HEK293 (cell line): ENCODE results near the gene TRAK1.

Source experiments
- CTCF ChIA-PET: fragments of 350-600 bp; formaldehyde crosslinking; extraction: SDS; loops from one replicate; lab custom pipeline; 2021; ENCODE audit warnings: antibody characterized with exemption; lab: Yijun Ruan, JAX
- POLR2A ChIA-PET: fragments of 300-600 bp; formaldehyde crosslinking; extraction: SDS; loops from one replicate; lab custom pipeline; 2020; ENCODE audit warnings: antibody characterized with exemption, inconsistent platforms; lab: Yijun Ruan, JAX
- H3K27ac ChIP-seq: fragments of 200-500 bp; sonication (Bioruptor generic); 2 replicates; pipeline ENCODE4 v1.5.1; 2014; ENCODE audit warnings: low read depth, low read length, control low read depth, inconsistent platforms; ENCODE audit errors: extremely low read depth
- H3K36me3 ChIP-seq, 2 experiments: fragments of 200-500 bp in 1 of 2; sonication (Bioruptor generic) in 1 of 2; 1 replicate in 1 of 2; 2 replicates in 1 of 2; pipeline ENCODE4 v1.5.1; 2014 to 2017; ENCODE audit warnings: inconsistent platforms in 2 of 2, low read length in 2 of 2; ENCODE audit not compliant: control insufficient read depth in 2 of 2, insufficient read depth in 1 of 2
- H3K4me1 ChIP-seq: fragments of 200-500 bp; sonication (Bioruptor generic); 2 replicates; pipeline ENCODE4 v1.5.1; 2014; ENCODE audit warnings: mild to moderate bottlenecking, low read length, inconsistent platforms; ENCODE audit not compliant: control insufficient read depth, insufficient read depth
- H3K4me3 ChIP-seq: 2 replicates; pipeline ENCODE4 v1.5.1; 2011; ENCODE audit warnings: low read depth, mild to moderate bottlenecking, control low read depth, low read length, moderate library complexity
- H3K9me3 ChIP-seq: fragments of 200-500 bp; sonication (Bioruptor generic); 2 replicates; pipeline ENCODE4 v1.5.1; 2014; ENCODE audit warnings: low read depth, low read length, inconsistent platforms; ENCODE audit not compliant: control insufficient read depth, insufficient read depth
- BCL6B ChIP-seq: fragments of 450-650 bp; formaldehyde crosslinking; IDR thresholded peaks from 2 replicates; pipeline ENCODE4 v1.5.1; 2017; ENCODE audit warnings: missing biosample characterization, missing genetic modification characterization
- KLF9 ChIP-seq: fragments of 450-650 bp; formaldehyde crosslinking; IDR thresholded peaks from 2 replicates; pipeline ENCODE4 v1.5.1; 2016; ENCODE audit warnings: missing biosample characterization, missing genetic modification characterization, low read depth
- REST ChIP-seq: fragments of 450-650 bp; formaldehyde crosslinking; IDR thresholded peaks from 2 replicates; pipeline ENCODE4 v1.5.1; 2016; ENCODE audit warnings: missing biosample characterization, missing genetic modification characterization
- SALL2 ChIP-seq: fragments of 450-650 bp; formaldehyde crosslinking; IDR thresholded peaks from 2 replicates; pipeline ENCODE4 v1.5.0; 2017; ENCODE audit warnings: missing biosample characterization, mild to moderate bottlenecking, missing genetic modification characterization, borderline replicate concordance
- WT1 ChIP-seq: fragments of 450-650 bp; formaldehyde crosslinking; IDR thresholded peaks from 2 replicates; pipeline ENCODE4 v1.5.1; 2016; ENCODE audit warnings: missing biosample characterization, missing genetic modification characterization
- ZNF26 ChIP-seq: fragments of 450-650 bp; formaldehyde crosslinking; IDR thresholded peaks from 2 replicates; pipeline ENCODE4 v1.5.1; 2016; ENCODE audit warnings: missing biosample characterization, missing genetic modification characterization
- ZNF350 ChIP-seq: fragments of 450-650 bp; formaldehyde crosslinking; IDR thresholded peaks from 2 replicates; pipeline ENCODE4 v1.5.0; 2017; ENCODE audit warnings: missing biosample characterization, mild to moderate bottlenecking, missing genetic modification characterization
- ZNF449 ChIP-seq: fragments of 450-650 bp; formaldehyde crosslinking; IDR thresholded peaks from 2 replicates; pipeline ENCODE4 v1.5.1; 2017; ENCODE audit warnings: missing biosample characterization, mild to moderate bottlenecking, missing genetic modification characterization, moderate library complexity
- ZNF513 ChIP-seq: fragments of 450-650 bp; IDR thresholded peaks from 2 replicates; pipeline ENCODE4 v1.5.1; 2018; ENCODE audit warnings: missing biosample characterization, missing genetic modification characterization
- ZNF548 ChIP-seq: fragments of 450-650 bp; formaldehyde crosslinking; IDR thresholded peaks from 2 replicates; pipeline ENCODE4 v1.5.1; 2016; ENCODE audit warnings: missing biosample characterization, missing genetic modification characterization
- ZNF610 ChIP-seq: fragments of 450-650 bp; formaldehyde crosslinking; IDR thresholded peaks from 2 replicates; pipeline ENCODE4 v1.5.1; 2016; ENCODE audit warnings: missing biosample characterization, missing genetic modification characterization, borderline replicate concordance
- ZNF747 ChIP-seq: fragments of 450-650 bp; formaldehyde crosslinking; IDR thresholded peaks from 2 replicates; pipeline ENCODE4 v1.5.1; 2016; ENCODE audit warnings: missing biosample characterization, missing genetic modification characterization
- ZXDB ChIP-seq: fragments of 450-650 bp; formaldehyde crosslinking; IDR thresholded peaks from 2 replicates; pipeline ENCODE4 v1.5.1; 2016; ENCODE audit warnings: missing biosample characterization, missing genetic modification characterization

TRAK1 gene

GRCh38 chr3:42183991-42184632 lies 93.0 kb downstream of the TRAK1 start:
- CTCF ChIA-PET: interaction anchor here (0.7 kb wide), 1 partner anchor 1867 kb away, joined by 4 read pairs; no protein-coding TSS in a partner anchor
- H3K27ac ChIP-seq: no peak overlapping the region
- no peak for TF ChIP-seq WT1
- TF ChIP-seq ZNF26 (tag by site-specific recombination): no peak
- no peak for TF ChIP-seq REST (tag by site-specific recombination)
- no peak for TF ChIP-seq ZNF548 (tag by site-specific recombination)
- TF ChIP-seq BCL6B (tag by site-specific recombination): no peak
- no peak for TF ChIP-seq ZNF610 (tag by site-specific recombination)
- TF ChIP-seq, all 188 proteins: peak for 0
- no peaks in the 10 kb centered on the region for H3K9me3 ChIP-seq
- H3K4me3 ChIP-seq: no peak overlapping the region
- no peaks in the 10 kb centered on the region; the same call in 1 of the 2 replicates for H3K4me1 ChIP-seq
- peaks cover 0 to 24% of the 10 kb centered on the region in 2 experiments; a peak in 1 of 3 replicates for H3K36me3 ChIP-seq
- POLR2A ChIA-PET: no interaction called here

- ChIA-PET CTCF (interaction anchor here (0.5 to 0.7 kb wide), 2 partner anchors 62 to 1867 kb away, joined by 3 to 4 read pairs; no protein-coding TSS in a partner anchor), POLR2A (no interaction called here)
- H3K4me3 ChIP-seq: no peak overlapping the region
- H3K27ac ChIP-seq: no peak overlapping the region
- peaks cover 0 to 26% of the 10 kb centered on the region in 2 experiments; a peak in 1 of 3 replicates for H3K36me3 ChIP-seq
- TF ChIP-seq ZNF449 (tag by site-specific recombination) (no peak), ZNF350 (tag by site-specific recombination) (no peak), ZNF513 (no peak), ZNF747 (tag by site-specific recombination) (no peak), KLF9 (no peak), ZXDB (tag by site-specific recombination) (no peak), SALL2 (tag by site-specific recombination) (no peak)
- no peaks in the 10 kb centered on the region for H3K4me1 ChIP-seq
- H3K9me3 ChIP-seq: no peaks in the 10 kb centered on the region
Observed at GRCh38 chr3:42184651-42185443, 93.7 kb downstream of the TRAK1 start.
